Measurements from ENCODE around the gene SLCO4C1. TPM values are rescaled to one million over a fixed set of nuclear protein-coding genes. Genes with fewer than 3 reads are reported as not detected.

Gene SLCO4C1
- total RNA-seq, 5 donors from 2014 or later (not counting 1 experiment from before 2014, with no cell fraction given): 0.12 to 1.4 (median 0.43) TPM

DNA sequence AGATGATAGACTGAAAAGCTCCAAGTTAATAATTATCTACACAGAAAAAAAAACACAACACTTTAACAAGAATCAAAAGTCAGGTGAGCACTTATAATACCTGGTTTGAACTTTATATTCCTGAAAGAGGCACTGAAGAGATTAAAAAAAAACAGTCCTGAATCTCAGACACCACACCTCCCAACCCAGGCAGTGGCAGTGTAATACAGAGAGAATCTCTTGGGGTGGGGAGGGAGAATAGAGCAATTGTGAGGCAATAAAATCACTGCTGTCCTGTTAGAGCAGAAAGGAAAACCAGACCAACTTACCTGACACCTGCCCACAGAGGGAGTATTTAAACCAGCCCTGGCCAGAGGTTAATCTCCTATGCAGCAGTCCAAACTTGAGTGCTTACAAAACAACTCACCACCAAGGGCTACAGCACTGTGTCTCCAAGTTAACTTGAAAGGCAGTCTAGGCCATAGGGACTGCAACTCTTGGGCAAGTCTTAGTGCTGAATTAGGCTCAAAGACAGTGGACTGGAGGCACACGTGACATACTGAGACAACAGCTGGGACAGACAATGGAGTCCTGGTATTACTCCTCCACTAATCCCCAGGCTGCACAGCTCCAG is 54.2 kb downstream of the SLCO4C1 start:
- Mint-ChIP-seq H3K4me3 (no peak overlapping the region), H3K9me3 (peaks cover 0 to 5% (median 0%) of the 10 kb centered on the region in 3 donors), H3K36me3 (no peaks in the 10 kb centered on the region), H3K4me1 (no peaks in the 10 kb centered on the region), H3K27ac (no peak overlapping the region), H3K27me3 (no peaks in the 10 kb centered on the region)
- Histone ChIP-seq H3K4me3 (ENCODE audit: control insufficient read depth in 1 of 2, extremely low read depth in 1 of 2, low read length in 1 of 2) (no peak overlapping the region), H3K27me3 (replicated peaks in 1 of 2; ENCODE audit: control insufficient read depth in 2 of 2, extremely low read depth in 1 of 2, insufficient read depth in 2 of 2, low read length in 1 of 2) (no peaks in the 10 kb centered on the region), H3K4me1 (ENCODE audit: control insufficient read depth in 1 of 2, extremely low read depth in 1 of 2, insufficient read depth in 2 of 2, low read length in 2 of 2) (no peaks in the 10 kb centered on the region), H3K36me3 (ENCODE audit: control insufficient read depth in 2 of 2, extremely low read depth in 1 of 2, insufficient read depth in 1 of 2, low read length in 1 of 2) (peaks cover 0 to under 1% of the 10 kb centered on the region in 2 donors), H3K27ac (ENCODE audit: low read length) (no peak overlapping the region), H3K9me3 (no peaks in the 10 kb centered on the region)
- no CpG with 5 or more reads among the region's 1 CpG for WGBS (ENCODE audit: insufficient coverage)
- ATAC-seq (replicated peaks in 1 of 4) (no peak), DNase-seq (no peak)
- ChIA-PET CTCF (no interaction called here), POLR2A (no interaction called here)

DNA sequence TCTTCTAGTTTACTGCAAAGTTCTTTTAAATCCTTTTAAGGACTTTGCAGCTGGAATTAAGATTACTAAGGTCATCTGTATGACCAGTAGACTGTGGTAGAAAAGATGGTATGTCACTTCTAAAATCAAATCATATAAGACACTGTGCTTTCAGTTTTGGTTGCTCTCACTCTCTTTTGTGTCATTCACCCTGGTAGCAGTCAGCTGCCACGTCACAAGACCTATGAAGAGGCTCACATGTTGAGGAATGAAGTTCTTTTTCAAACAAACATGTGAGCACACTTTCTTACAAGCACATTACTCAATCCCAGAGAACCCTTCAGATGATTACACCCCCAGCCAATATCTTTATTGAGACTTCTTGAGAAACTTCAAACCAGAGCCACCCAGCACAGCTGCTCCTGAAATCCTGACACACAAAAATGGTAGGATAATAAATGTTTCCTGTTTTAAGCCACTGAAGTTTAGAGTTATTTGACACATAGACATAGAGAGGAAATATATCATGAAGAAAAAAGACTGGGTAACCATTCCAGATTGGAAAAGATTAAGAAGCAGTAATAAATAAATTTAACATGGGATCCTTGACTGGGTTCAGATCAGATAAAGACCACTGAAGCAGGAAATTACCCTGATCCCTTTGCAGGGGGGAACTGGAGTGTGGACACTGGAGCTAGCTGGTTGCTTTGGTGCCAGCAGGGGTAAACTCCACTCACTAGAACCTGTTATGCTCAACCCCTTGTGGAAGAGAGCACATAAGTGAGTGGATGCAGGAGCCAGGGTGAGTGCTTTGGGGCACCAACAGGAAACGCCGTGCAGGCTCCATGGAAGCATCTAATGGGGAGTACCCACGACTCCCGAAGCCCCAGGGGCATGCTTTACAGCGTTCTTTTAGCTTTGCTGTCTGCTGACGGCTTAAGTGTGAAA is 64.1 kb downstream of the SLCO4C1 start:
- peak in 1 of 4 experiments; percentile 38 for ATAC-seq (replicated peaks in 1 of 4)
- CTCF ChIA-PET: no interaction called here

DNA sequence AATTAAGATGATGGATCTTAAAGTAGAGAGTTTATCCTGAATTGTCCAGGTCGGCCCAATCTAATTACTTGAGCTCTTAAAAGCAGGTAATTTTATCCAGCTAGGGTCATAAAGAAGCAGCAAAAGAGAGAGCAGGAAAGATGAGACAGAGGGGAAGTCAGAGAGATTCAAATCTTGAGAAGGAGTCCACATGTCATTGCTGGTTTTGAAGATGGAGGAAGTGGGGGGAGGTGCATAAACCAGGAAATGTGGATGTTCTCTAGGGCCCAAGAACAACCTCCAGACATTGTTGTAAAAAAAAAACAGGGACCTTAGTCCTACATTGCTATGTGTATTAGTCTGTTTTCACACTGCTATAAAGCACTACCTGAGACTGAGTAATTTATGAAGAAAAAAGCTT is 66.4 kb downstream of the SLCO4C1 start:
- Mint-ChIP-seq H3K4me3 (no peak overlapping the region), H3K27ac (no peak overlapping the region)

More for the DNA sequence above, 64.1 kb downstream of the SLCO4C1 start:
- no peaks in the 10 kb centered on the region for H3K9me3 ChIP-seq
- Mint-ChIP-seq H3K27ac (no peak overlapping the region), H3K27me3 (no peaks in the 10 kb centered on the region), H3K4me1 (peaks cover 6 to 21% (median 10%) of the 10 kb centered on the region in 3 donors), H3K36me3 (no peaks in the 10 kb centered on the region), H3K9me3 (no peaks in the 10 kb centered on the region), H3K4me3 (no peak overlapping the region)
- H3K27me3 ChIP-seq (replicated peaks in 1 of 2; ENCODE audit: control insufficient read depth in 2 of 2, extremely low read depth in 1 of 2, insufficient read depth in 2 of 2, low read length in 1 of 2): no peaks in the 10 kb centered on the region
- POLR2A ChIA-PET: no interaction called here
- H3K27ac ChIP-seq (ENCODE audit: low read length): no peak overlapping the region
- H3K4me1 ChIP-seq (ENCODE audit: control insufficient read depth in 1 of 2, extremely low read depth in 1 of 2, insufficient read depth in 2 of 2, low read length in 2 of 2): no peaks in the 10 kb centered on the region
- DNase-seq: no peak
- H3K36me3 ChIP-seq (ENCODE audit: control insufficient read depth in 2 of 2, extremely low read depth in 1 of 2, insufficient read depth in 1 of 2, low read length in 1 of 2): no peaks in the 10 kb centered on the region
- no peak overlapping the region for H3K4me3 ChIP-seq (ENCODE audit: control insufficient read depth in 1 of 2, extremely low read depth in 1 of 2, low read length in 1 of 2)
- WGBS (ENCODE audit: insufficient coverage): 89% methylated on average over 6 of the region's 7 CpGs

DNA sequence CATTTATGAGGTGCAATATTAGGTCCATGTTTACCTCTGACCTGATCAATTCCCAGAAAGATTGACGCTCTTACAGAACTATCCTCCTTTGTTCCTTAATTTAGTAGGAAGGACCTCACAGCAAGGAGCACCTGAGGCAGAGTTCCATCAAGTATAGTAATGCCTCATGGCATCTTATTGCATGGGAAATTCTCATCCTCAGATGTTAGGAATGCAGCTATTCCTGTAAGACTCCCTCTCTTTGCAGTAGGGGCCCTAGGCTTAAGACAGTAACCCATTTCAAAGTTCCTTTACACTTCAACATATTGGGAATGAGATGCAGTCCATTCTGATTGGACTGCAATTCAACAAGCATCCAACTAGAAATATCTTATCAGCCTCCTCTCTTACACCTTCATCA is 69.8 kb downstream of the SLCO4C1 start:
- Mint-ChIP-seq H3K4me3 (no peak overlapping the region), H3K9me3 (no peaks in the 10 kb centered on the region), H3K36me3 (no peaks in the 10 kb centered on the region), H3K4me1 (peaks cover 6 to 14% (median 7%) of the 10 kb centered on the region in 3 donors), H3K27ac (no peak overlapping the region), H3K27me3 (peaks cover 0 to 2% of the 10 kb centered on the region in 2 donors)
- POLR2A ChIA-PET: no interaction called here
- no peaks in the 10 kb centered on the region for H3K27me3 ChIP-seq (replicated peaks in 1 of 2; ENCODE audit: control insufficient read depth in 2 of 2, extremely low read depth in 1 of 2, insufficient read depth in 2 of 2, low read length in 1 of 2)
- H3K4me1 ChIP-seq (ENCODE audit: control insufficient read depth in 1 of 2, extremely low read depth in 1 of 2, insufficient read depth in 2 of 2, low read length in 2 of 2): no peaks in the 10 kb centered on the region
- no peak overlapping the region for H3K4me3 ChIP-seq (ENCODE audit: control insufficient read depth in 1 of 2, extremely low read depth in 1 of 2, low read length in 1 of 2)
- no CpG with 5 or more reads among the region's 1 CpG for WGBS (ENCODE audit: insufficient coverage)
- no peak for DNase-seq
- CTCF ChIA-PET: no interaction called here
- no peaks in the 10 kb centered on the region for H3K36me3 ChIP-seq (ENCODE audit: control insufficient read depth in 2 of 2, extremely low read depth in 1 of 2, insufficient read depth in 1 of 2, low read length in 1 of 2)
- no peak overlapping the region for H3K27ac ChIP-seq (ENCODE audit: low read length)
- ATAC-seq (replicated peaks in 1 of 4): no peak
- H3K9me3 ChIP-seq: no peaks in the 10 kb centered on the region

More for the DNA sequence above, 66.4 kb downstream of the SLCO4C1 start:
- Histone ChIP-seq H3K27me3 (replicated peaks in 1 of 2; ENCODE audit: control insufficient read depth in 2 of 2, extremely low read depth in 1 of 2, insufficient read depth in 2 of 2, low read length in 1 of 2) (no peaks in the 10 kb centered on the region), H3K4me1 (ENCODE audit: control insufficient read depth in 1 of 2, extremely low read depth in 1 of 2, insufficient read depth in 2 of 2, low read length in 2 of 2) (no peaks in the 10 kb centered on the region), H3K27ac (ENCODE audit: low read length) (no peak overlapping the region), H3K9me3 (no peaks in the 10 kb centered on the region), H3K4me3 (ENCODE audit: control insufficient read depth in 1 of 2, extremely low read depth in 1 of 2, low read length in 1 of 2) (no peak overlapping the region), H3K36me3 (ENCODE audit: control insufficient read depth in 2 of 2, extremely low read depth in 1 of 2, insufficient read depth in 1 of 2, low read length in 1 of 2) (no peaks in the 10 kb centered on the region)
- ChIA-PET CTCF (no interaction called here), POLR2A (no interaction called here)
- ATAC-seq (replicated peaks in 1 of 4) (no peak), DNase-seq (no peak)
- 100% methylated on average over 1 of the region's 1 CpG for WGBS (ENCODE audit: insufficient coverage)
- H3K4me1 Mint-ChIP-seq: peaks cover 6 to 21% (median 10%) of the 10 kb centered on the region in 3 donors
- H3K36me3 Mint-ChIP-seq: no peaks in the 10 kb centered on the region
- no peaks in the 10 kb centered on the region for H3K27me3 Mint-ChIP-seq
- H3K9me3 Mint-ChIP-seq: no peaks in the 10 kb centered on the region

DNA sequence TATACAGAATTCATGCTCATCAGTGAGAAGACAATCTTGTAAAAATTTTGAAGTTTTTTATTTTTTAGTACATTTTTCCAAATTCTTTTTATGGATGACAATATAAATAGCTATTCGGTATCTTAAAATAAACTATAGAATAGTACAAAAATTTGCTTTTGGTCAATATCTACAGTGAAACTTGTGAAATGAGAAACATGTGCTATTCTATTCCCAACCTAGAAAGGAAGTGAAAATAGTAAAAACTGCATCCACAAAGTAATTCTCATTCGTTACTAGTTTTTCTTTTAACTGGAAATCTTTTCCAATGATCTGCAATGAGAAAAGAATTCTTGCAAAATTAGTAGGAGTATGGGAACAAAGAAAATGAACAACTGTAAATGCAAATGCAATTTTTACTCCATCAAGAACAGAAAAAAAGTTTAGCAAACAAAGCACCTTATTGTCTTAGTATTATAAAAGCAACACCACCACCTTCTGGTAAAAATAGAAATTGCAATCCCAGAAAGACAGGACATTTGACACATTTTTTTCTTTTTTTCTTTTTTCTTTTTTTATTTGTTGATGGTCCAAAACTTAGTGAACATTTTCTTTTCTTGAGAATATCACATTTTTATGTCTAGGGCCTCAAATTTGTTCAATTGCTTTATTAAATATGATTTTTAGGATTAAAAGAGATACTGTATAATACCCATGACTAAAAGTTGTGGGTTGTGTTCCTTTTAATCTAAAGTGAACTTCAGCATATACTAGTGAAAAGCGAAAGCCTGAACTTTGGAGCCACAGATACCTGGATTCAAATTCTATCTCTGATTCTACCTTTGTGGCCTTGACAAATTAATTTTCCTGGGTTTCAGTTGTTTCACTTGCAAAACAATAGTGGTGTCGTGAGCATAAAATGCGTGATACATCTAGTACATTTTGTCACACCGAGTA is 72.3 kb downstream of the SLCO4C1 start:
- H3K27ac ChIP-seq (ENCODE audit: low read length): no peak overlapping the region
- H3K4me3 Mint-ChIP-seq: no peak overlapping the region
- ChIA-PET POLR2A (no interaction called here), CTCF (interaction anchor here in 1 of 2 donors (0.7 kb wide), 1 partner anchor 1077 kb away, joined by 3 read pairs; no protein-coding TSS in a partner anchor)
- no peaks in the 10 kb centered on the region for H3K9me3 Mint-ChIP-seq
- no peaks in the 10 kb centered on the region for H3K27me3 ChIP-seq (replicated peaks in 1 of 2; ENCODE audit: control insufficient read depth in 2 of 2, extremely low read depth in 1 of 2, insufficient read depth in 2 of 2, low read length in 1 of 2)
- 80% methylated on average over 1 of the region's 6 CpGs for WGBS (ENCODE audit: insufficient coverage)
- peak in 1 of 35 experiments; percentile 54 for DNase-seq
- H3K4me3 ChIP-seq (ENCODE audit: control insufficient read depth in 1 of 2, extremely low read depth in 1 of 2, low read length in 1 of 2): no peak overlapping the region
- no peaks in the 10 kb centered on the region for H3K36me3 ChIP-seq (ENCODE audit: control insufficient read depth in 2 of 2, extremely low read depth in 1 of 2, insufficient read depth in 1 of 2, low read length in 1 of 2)
- no peaks in the 10 kb centered on the region for H3K4me1 ChIP-seq (ENCODE audit: control insufficient read depth in 1 of 2, extremely low read depth in 1 of 2, insufficient read depth in 2 of 2, low read length in 2 of 2)
- H3K27ac Mint-ChIP-seq: no peak overlapping the region
- no peaks in the 10 kb centered on the region for H3K9me3 ChIP-seq
- no peak for ATAC-seq (replicated peaks in 1 of 4)
- no peaks in the 10 kb centered on the region for H3K36me3 Mint-ChIP-seq
- H3K27me3 Mint-ChIP-seq: peaks cover 2 to 8% of the 10 kb centered on the region in 2 donors
- no peaks in the 10 kb centered on the region for H3K4me1 Mint-ChIP-seq

DNA sequence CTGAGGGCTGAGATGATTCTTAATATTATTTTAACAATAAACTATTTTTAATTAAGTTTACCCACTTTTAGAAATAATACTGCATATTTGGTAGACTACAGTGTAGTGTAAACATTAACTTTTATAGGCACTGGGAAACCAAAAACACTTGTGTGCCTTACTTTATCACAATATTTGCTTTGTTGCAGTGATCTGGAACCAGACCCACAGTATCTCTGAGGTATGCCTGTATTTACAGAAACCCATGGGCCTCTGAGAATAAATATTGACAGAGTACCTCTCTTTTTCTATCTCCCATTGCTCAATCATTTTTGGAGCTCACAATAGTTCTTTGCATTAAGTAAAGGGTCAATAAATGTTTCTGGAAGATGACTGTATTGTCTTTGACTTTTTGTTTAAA is 73.3 kb downstream of the SLCO4C1 start:
- POLR2A ChIA-PET: no interaction called here
- H3K27ac ChIP-seq (ENCODE audit: low read length): no peak overlapping the region
- H3K4me1 Mint-ChIP-seq: no peaks in the 10 kb centered on the region
- H3K27me3 ChIP-seq (replicated peaks in 1 of 2; ENCODE audit: control insufficient read depth in 2 of 2, extremely low read depth in 1 of 2, insufficient read depth in 2 of 2, low read length in 1 of 2): no peaks in the 10 kb centered on the region
- CTCF ChIA-PET: no interaction called here
- no peaks in the 10 kb centered on the region for H3K9me3 ChIP-seq
- H3K4me3 Mint-ChIP-seq: no peak overlapping the region
- no peak for ATAC-seq (replicated peaks in 1 of 4)
- no peaks in the 10 kb centered on the region for H3K4me1 ChIP-seq (ENCODE audit: control insufficient read depth in 1 of 2, extremely low read depth in 1 of 2, insufficient read depth in 2 of 2, low read length in 2 of 2)
- peaks cover 2 to 8% of the 10 kb centered on the region in 2 donors for H3K27me3 Mint-ChIP-seq
- no peak for DNase-seq
- H3K4me3 ChIP-seq (ENCODE audit: control insufficient read depth in 1 of 2, extremely low read depth in 1 of 2, low read length in 1 of 2): no peak overlapping the region
- H3K36me3 ChIP-seq (ENCODE audit: control insufficient read depth in 2 of 2, extremely low read depth in 1 of 2, insufficient read depth in 1 of 2, low read length in 1 of 2): no peaks in the 10 kb centered on the region
- H3K27ac Mint-ChIP-seq: no peak overlapping the region
- no peaks in the 10 kb centered on the region for H3K9me3 Mint-ChIP-seq
- no peaks in the 10 kb centered on the region for H3K36me3 Mint-ChIP-seq
